ENCODE data around the gene SRPX2. TPM values are rescaled to one million over a fixed set of nuclear protein-coding genes. Genes with fewer than 3 reads are reported as not detected.
A peak's percentile ranks its signal among the peaks of the same experiment; 100 is the strongest.

The SRPX2 gene
- total and polyA plus RNA-seq, 5 donors: 2.5 to 27.6 (median 4.1) TPM

DNA sequence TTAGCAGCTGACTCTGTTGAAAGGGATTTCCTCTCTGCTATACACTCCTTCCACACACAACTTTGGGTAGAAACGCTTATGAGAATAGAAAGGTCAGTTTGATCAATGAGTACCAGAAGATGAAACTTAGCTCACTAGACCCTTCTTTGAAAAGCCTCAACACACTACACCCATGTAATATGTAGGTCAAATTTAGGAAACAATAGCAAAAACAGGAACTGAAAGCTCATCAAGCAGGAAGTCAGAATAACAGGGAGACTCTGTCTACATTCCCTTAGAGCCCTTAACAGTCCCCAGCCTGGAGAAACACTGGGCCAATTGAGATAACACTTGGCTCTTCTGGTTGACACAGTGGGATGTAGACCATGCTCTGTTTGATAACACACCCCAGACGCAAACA lies 30.7 kb downstream of the SRPX2 start:
- ATAC-seq (peak; percentile 38 to 43), DNase-seq (no peak)
- 18% methylated on average over 2 of the region's 2 CpGs for WGBS
- Histone ChIP-seq H3K4me1 (ENCODE audit: control insufficient read depth, insufficient read depth, low read length) (no peaks in the 10 kb centered on the region), H3K4me3 (ENCODE audit: low read length) (no peak overlapping the region), H3K9me3 (ENCODE audit: control insufficient read depth, low read length) (no peaks in the 10 kb centered on the region), H3K27me3 (ENCODE audit: control insufficient read depth, insufficient read depth) (no peaks in the 10 kb centered on the region), H3K27ac (ENCODE audit: low read length) (no peak overlapping the region)
- intact Hi-C loops (cut with DNase I): no loop called here

DNA sequence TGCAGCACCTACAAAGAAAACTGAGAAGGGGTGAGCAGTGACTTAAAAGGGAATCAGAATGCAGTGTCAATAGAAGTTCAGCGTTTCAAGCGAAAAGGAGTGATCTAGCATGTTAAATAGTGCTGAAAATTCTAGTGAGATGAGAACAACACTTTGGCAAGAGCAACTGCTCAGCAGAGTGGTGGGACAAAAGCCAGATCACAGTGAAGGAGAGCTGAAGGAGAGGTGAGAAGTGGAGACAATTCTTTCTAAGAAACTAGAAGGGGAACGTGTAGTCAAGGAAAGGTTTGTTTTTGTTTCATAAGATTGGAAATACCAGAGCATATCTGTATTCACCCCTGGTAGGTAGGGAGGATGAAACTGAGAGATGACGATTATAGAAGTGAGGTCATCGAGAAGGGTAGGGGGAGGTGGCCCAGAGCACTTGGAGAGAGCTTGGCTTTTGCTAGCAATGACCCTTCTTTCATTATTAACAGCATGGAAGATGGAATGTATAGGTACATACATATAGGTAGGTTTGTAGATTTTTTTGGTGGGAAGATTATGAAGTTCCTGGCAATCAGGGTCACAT lies 33.7 kb downstream of the SRPX2 start:
- H3K4me1 ChIP-seq (ENCODE audit: control insufficient read depth, insufficient read depth, low read length): no peaks in the 10 kb centered on the region
- intact Hi-C loops (cut with DNase I): no loop called here
- no peak overlapping the region for H3K4me3 ChIP-seq (ENCODE audit: low read length)
- H3K27ac ChIP-seq (ENCODE audit: low read length): no peak overlapping the region
- H3K9me3 ChIP-seq (ENCODE audit: control insufficient read depth, low read length): no peaks in the 10 kb centered on the region
- H3K27me3 ChIP-seq (ENCODE audit: control insufficient read depth, insufficient read depth): no peaks in the 10 kb centered on the region
- DNase-seq (no peak), ATAC-seq (no peak)
- 50% methylated on average over 5 of the region's 5 CpGs for WGBS

DNA sequence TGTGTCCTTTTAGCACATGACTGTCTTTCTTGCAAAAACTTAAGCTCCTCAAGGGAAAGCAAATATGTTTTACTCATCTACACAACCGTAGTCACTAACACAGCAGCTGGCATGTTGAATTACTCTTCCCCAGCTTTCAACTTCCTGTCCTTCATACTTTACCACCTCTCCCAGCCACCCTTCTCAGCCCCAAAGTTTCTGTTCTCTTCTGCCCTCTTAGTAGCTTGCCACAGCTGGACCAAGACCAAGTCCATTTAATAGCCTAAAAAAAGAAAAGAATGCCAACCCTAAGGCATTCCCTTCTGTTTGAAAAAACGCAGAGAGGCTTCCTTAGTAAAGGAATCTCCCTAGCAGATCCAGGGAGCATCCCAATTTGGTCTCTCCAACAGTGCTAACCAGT lies 36.8 kb downstream of the SRPX2 start:
- WGBS: 31% methylated on average over 2 of the region's 2 CpGs
- Histone ChIP-seq H3K4me1 (ENCODE audit: control insufficient read depth, insufficient read depth, low read length) (no peaks in the 10 kb centered on the region), H3K27me3 (ENCODE audit: control insufficient read depth, insufficient read depth) (no peaks in the 10 kb centered on the region), H3K27ac (ENCODE audit: low read length) (no peak overlapping the region), H3K4me3 (ENCODE audit: low read length) (no peak overlapping the region), H3K9me3 (ENCODE audit: control insufficient read depth, low read length) (no peaks in the 10 kb centered on the region)
- ATAC-seq (no peak), DNase-seq (no peak)
- intact Hi-C loops (cut with DNase I): loop anchor here in 2 of 4 donors (10.0 kb wide), 2 partner anchors 84 to 604 kb away; no protein-coding TSS in a partner anchor

DNA sequence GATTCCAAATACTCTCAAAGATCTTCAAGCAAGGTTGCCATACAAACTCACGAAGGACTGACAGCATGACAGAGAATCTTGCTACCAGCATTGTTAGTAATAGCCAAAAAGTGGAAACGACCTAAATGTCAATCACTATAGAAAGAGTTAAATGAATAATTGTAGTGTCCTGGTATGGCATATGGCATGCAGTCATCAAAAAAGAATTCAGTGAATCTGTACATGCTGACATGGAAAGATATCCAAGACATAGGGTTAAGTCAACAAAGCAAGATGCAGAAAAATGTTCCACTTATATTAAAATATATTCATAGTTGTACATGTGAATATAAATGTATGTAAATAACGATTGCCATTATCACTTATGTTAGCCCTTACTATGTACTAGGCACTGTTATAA lies 37.6 kb downstream of the SRPX2 start:
- Histone ChIP-seq H3K4me3 (ENCODE audit: low read length) (no peak overlapping the region), H3K27me3 (ENCODE audit: control insufficient read depth, insufficient read depth) (no peaks in the 10 kb centered on the region), H3K4me1 (ENCODE audit: control insufficient read depth, insufficient read depth, low read length) (no peaks in the 10 kb centered on the region), H3K9me3 (ENCODE audit: control insufficient read depth, low read length) (no peaks in the 10 kb centered on the region), H3K27ac (ENCODE audit: low read length) (no peak overlapping the region)
- intact Hi-C loops (cut with DNase I): loop anchor here in 2 of 4 donors (10.0 kb wide), 2 partner anchors 83 to 603 kb away; no protein-coding TSS in a partner anchor
- ATAC-seq (no peak), DNase-seq (no peak)
- WGBS: 74% methylated on average over 3 of the region's 3 CpGs

DNA sequence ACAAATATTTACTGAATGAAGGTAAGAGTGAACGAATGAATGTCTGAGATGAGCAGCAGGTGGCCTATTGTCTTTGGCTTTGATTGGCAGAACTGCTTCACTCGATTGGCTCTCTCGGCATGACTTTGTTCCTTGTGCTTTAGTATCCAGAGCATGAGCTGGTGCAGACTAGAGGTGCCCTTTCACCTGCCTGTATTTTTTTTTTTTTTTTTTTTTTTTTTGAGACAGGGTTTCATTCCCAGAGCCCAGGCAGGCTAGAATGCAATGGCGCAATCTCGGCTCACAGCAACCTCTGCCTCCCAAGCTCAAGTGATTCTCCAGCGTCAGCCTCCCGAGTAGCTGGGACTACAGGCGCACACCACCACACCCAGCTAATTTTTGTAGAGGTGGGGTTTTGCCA lies 38.9 kb downstream of the SRPX2 start:
- ATAC-seq (no peak), DNase-seq (no peak)
- H3K9me3 ChIP-seq (ENCODE audit: control insufficient read depth, low read length): no peaks in the 10 kb centered on the region
- no peak overlapping the region for H3K4me3 ChIP-seq (ENCODE audit: low read length)
- WGBS: 96% methylated on average over 8 of the region's 8 CpGs
- intact Hi-C loops (cut with DNase I): loop anchor here in 2 of 4 donors (10.0 kb wide), 2 partner anchors 82 to 602 kb away; no protein-coding TSS in a partner anchor
- no peaks in the 10 kb centered on the region for H3K27me3 ChIP-seq (ENCODE audit: control insufficient read depth, insufficient read depth)
- H3K27ac ChIP-seq (ENCODE audit: low read length): no peak overlapping the region
- H3K4me1 ChIP-seq (ENCODE audit: control insufficient read depth, insufficient read depth, low read length): no peaks in the 10 kb centered on the region

DNA sequence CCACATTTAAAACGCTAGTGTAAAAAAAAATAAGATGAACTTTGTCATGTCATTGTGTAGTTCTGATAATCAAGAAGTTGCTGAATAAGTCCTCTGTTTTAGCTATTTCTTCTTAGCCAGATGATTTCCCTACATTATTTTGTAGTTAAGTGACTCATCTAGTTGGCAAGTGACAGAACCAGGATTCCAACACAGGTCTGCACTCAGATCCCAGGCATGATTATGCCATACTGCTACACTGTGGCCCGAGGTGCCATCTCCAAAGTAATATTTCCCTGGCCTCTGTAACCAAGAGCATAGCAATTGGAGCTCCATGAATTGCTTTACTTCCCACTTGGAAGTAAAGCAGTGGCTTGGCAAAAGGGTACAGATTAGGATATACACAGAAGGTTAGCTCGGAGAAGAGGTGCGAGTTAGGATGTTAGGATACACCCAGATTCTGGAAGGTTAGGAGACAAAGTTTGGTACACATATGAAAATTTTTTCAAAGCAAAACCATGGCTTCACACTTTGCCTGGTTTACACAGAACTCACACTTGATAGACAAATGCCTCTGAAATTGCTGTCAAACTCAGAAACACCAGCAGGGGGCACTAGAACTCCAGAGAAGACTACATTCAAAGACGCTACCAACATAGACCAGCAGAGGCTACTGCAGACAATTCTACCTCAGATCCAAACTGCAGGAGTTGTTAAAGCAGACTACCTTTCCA lies 41.4 kb downstream of the SRPX2 start:
- DNase-seq: peak in 2 of 3 donors; percentile 20 to 48
- ATAC-seq: peak; percentile 63 to 77
- no peak overlapping the region for H3K4me3 ChIP-seq (ENCODE audit: low read length)
- no peak overlapping the region for H3K27ac ChIP-seq (ENCODE audit: low read length)
- intact Hi-C loops (cut with DNase I): loop anchor here in 3 of 4 donors (5.0 to 10.0 kb wide), 4 partner anchors 77 to 599 kb away; no protein-coding TSS in a partner anchor
- WGBS: 33% methylated on average over 5 of the region's 5 CpGs
- no peaks in the 10 kb centered on the region for H3K4me1 ChIP-seq (ENCODE audit: control insufficient read depth, insufficient read depth, low read length)
- no peaks in the 10 kb centered on the region for H3K27me3 ChIP-seq (ENCODE audit: control insufficient read depth, insufficient read depth)
- H3K9me3 ChIP-seq (ENCODE audit: control insufficient read depth, low read length): no peaks in the 10 kb centered on the region

DNA sequence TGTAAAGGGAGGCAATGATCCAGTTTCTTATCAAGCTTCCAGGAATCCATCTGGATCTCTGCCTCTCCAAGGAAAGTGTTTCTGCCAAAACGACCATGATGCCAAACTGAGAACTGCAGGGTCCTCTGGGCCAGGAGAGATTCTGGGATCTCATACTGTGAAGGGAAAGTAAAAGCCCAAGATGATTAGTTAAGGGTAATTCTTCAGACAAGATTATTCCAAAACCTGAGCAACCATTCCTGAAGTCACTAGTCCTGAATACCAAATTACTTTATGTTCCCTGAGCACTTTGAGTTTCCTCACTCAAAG lies 42.0 kb downstream of the SRPX2 start:
- intact Hi-C loops (cut with DNase I): loop anchor here in 3 of 4 donors (5.0 to 10.0 kb wide), 4 partner anchors 76 to 599 kb away; no protein-coding TSS in a partner anchor
- no peak for ATAC-seq
- 16% methylated on average over 1 of the region's 1 CpG for WGBS

DNA sequence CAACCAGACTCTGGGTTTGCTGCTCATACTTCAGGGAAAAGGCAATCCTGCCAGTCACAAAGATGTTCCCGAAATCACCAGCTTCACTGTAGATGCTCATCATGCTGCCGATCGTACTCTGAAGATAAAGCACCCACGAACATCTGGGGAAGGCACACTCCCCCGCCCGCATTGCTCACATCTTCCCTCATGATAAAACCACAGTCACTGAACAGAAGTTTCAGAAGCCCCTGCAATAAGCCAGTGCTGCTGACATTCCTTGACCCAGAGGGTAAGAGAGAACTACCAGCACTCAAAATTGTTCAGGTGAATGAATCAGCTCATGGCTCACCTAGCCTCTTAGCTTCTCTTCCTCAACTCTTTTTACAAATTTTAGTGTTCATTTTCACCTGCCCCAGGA lies 43.1 kb downstream of the SRPX2 start:
- 62% methylated on average over 6 of the region's 6 CpGs for WGBS
- Histone ChIP-seq H3K9me3 (ENCODE audit: control insufficient read depth, low read length) (no peaks in the 10 kb centered on the region), H3K4me3 (ENCODE audit: low read length) (no peak overlapping the region), H3K27me3 (ENCODE audit: control insufficient read depth, insufficient read depth) (no peaks in the 10 kb centered on the region), H3K27ac (ENCODE audit: low read length) (no peak overlapping the region), H3K4me1 (ENCODE audit: control insufficient read depth, insufficient read depth, low read length) (no peaks in the 10 kb centered on the region)
- ATAC-seq (no peak), DNase-seq (no peak)
- intact Hi-C loops (cut with DNase I): loop anchor here in 3 of 4 donors (5.0 to 10.0 kb wide), 4 partner anchors 75 to 598 kb away; no protein-coding TSS in a partner anchor

More for the DNA sequence above, 42.0 kb downstream of the SRPX2 start:
- no peaks in the 10 kb centered on the region for H3K27me3 ChIP-seq (ENCODE audit: control insufficient read depth, insufficient read depth)
- H3K27ac ChIP-seq (ENCODE audit: low read length): no peak overlapping the region
- H3K4me1 ChIP-seq (ENCODE audit: control insufficient read depth, insufficient read depth, low read length): no peaks in the 10 kb centered on the region
- H3K4me3 ChIP-seq (ENCODE audit: low read length): no peak overlapping the region
- H3K9me3 ChIP-seq (ENCODE audit: control insufficient read depth, low read length): no peaks in the 10 kb centered on the region
- no peak for DNase-seq

DNA sequence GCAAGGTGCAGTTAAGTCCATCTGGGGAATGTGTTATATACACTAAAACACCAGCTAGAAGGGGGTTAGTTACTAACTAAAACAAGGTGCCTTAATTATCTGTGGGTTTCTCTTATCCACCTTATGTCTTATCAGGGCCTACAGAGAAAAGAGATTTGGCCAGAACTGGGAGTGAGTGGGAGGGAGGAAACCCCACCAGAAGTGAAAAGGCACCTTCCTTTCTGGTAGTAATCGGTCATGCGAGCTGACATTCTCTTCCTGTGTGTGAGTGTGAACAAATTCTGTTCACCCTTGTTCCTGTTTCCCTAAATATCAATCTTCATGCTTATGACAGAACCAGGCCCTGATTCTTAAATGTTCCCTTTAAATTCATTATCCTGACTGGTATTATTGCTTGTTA lies 43.5 kb downstream of the SRPX2 start:
- 62% methylated on average over 2 of the region's 2 CpGs for WGBS
- Histone ChIP-seq H3K27me3 (ENCODE audit: control insufficient read depth, insufficient read depth) (no peaks in the 10 kb centered on the region), H3K27ac (ENCODE audit: low read length) (no peak overlapping the region), H3K9me3 (ENCODE audit: control insufficient read depth, low read length) (no peaks in the 10 kb centered on the region), H3K4me3 (ENCODE audit: low read length) (no peak overlapping the region), H3K4me1 (ENCODE audit: control insufficient read depth, insufficient read depth, low read length) (no peaks in the 10 kb centered on the region)
- no peak for DNase-seq
- no peak for ATAC-seq
- intact Hi-C loops (cut with DNase I): loop anchor here in 3 of 4 donors (5.0 to 10.0 kb wide), 4 partner anchors 75 to 597 kb away; no protein-coding TSS in a partner anchor

DNA sequence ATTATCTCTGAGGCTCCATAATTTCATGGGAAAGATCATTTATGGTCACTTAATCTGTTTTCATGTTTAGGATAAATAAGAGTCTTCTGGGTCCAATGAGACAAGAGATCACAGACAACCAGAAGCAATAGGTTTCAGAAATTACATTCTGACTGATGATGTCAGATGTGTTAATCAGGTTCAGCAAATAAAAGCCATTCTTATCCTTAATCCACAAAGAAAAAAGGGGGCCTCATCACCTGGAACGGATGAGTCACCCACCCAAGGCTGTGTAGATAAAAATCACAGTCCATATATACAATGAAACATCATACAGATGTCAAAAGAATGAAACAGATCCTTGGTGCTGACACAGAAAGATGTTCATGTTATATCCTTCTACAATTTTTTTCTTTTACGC lies 51.3 kb downstream of the SRPX2 start:
- intact Hi-C loops (cut with DNase I): no loop called here
- H3K4me1 ChIP-seq (ENCODE audit: control insufficient read depth, insufficient read depth, low read length): no peaks in the 10 kb centered on the region
- ATAC-seq: no peak
- no peak overlapping the region for H3K27ac ChIP-seq (ENCODE audit: low read length)
- no peak overlapping the region for H3K4me3 ChIP-seq (ENCODE audit: low read length)
- WGBS: 84% methylated on average over 2 of the region's 2 CpGs
- H3K9me3 ChIP-seq (ENCODE audit: control insufficient read depth, low read length): no peaks in the 10 kb centered on the region
- no peaks in the 10 kb centered on the region for H3K27me3 ChIP-seq (ENCODE audit: control insufficient read depth, insufficient read depth)
- DNase-seq: no peak

DNA sequence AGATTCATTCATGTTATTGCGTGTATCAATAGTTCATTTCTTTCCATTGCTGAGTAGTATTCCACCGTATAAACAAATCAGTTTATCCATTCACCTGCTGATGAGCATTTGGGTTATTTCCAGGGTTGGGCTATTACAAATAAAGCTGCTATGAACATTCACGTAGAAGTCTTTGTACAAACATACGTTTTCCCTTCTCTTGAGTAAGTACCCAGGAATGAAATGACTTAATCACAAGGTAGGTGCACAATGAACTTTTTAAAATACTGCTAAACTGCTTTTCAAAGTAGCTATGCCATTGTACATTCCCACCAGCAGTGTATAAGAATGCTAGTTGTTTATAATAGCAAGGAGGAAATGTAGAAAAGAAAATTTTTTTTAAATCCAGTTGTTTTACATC lies 52.0 kb downstream of the SRPX2 start:
- no peak overlapping the region for H3K27ac ChIP-seq (ENCODE audit: low read length)
- no peak for ATAC-seq
- no peak overlapping the region for H3K4me3 ChIP-seq (ENCODE audit: low read length)
- intact Hi-C loops (cut with DNase I): no loop called here
- H3K9me3 ChIP-seq (ENCODE audit: control insufficient read depth, low read length): no peaks in the 10 kb centered on the region
- 85% methylated on average over 4 of the region's 4 CpGs for WGBS
- H3K27me3 ChIP-seq (ENCODE audit: control insufficient read depth, insufficient read depth): no peaks in the 10 kb centered on the region
- DNase-seq: no peak
- H3K4me1 ChIP-seq (ENCODE audit: control insufficient read depth, insufficient read depth, low read length): no peaks in the 10 kb centered on the region
